HG03575 (cell line): ENCODE measurements around the gene SUPT3H.

Experiments
- ATAC-seq: cut with Tn5 transposase; IDR thresholded peaks from one replicate; pipeline ENCODE4 v1.9.1; 2021; ENCODE audit not compliant: unreplicated experiment, insufficient number of reproducible peaks, low FRiP score; ENCODE audit errors: extremely low read depth

SUPT3H gene

GRCh38 chr6:44955145-44955544 lies 422.6 kb downstream of the SUPT3H start:
- ATAC-seq, result no peak

GRCh38 chr6:44954281-44954680 lies 423.5 kb downstream of the SUPT3H start:
- no peak for ATAC-seq

DNA sequence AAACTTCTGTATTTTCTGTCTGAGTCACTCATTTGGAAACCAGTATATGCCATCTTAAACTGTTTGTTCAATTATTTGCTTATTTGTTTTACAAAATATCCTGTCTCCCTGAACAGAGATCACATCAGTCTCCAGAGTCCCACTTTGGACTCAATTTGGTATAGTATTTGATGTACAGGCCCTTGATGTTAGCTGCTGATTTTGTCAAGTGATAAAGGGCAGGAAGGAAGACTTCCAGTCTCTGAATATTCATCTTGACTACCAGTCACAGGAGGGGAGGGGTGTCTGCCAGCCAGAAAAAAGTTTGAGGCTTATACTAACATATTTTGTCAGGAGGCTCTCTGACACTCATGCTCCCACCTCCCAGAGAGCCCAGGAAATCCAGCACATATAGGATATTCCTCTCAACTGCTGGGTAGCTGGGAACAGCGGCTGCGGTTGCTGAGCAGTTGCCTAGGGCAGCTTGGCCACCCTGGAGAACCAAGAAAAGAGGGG lies 426.4 kb downstream of the SUPT3H start:
- no peak for ATAC-seq

- no peak for ATAC-seq
Observed at GRCh38 chr6:44949596-44950201, 428.0 kb downstream of the SUPT3H start.

DNA sequence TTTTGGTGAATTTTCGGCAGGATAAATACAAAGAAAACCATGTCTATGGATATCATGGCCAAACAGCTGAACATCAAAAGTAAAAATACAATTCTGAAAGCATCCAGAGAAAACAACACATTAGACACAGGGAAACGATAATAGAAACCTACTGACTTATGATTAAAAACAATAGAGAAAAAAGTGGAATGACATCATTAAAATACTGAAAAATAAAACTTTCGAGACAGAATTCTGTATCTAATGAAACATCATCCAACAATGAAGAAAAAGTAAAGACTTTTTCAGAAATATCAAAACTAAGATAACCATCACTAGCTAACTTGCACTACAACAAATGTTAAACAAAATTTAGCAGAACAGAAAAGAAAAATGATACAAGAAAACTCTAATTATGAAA lies 434.2 kb downstream of the SUPT3H start:
- no peak for ATAC-seq

GRCh38 chr6:44942798-44943197 lies 434.9 kb downstream of the SUPT3H start:
- no peak for ATAC-seq

- ATAC-seq, result no peak
Observed at GRCh38 chr6:44942201-44942600, 435.5 kb downstream of the SUPT3H start.

GRCh38 chr6:44940367-44940766 lies 437.4 kb downstream of the SUPT3H start:
- no peak for ATAC-seq

DNA sequence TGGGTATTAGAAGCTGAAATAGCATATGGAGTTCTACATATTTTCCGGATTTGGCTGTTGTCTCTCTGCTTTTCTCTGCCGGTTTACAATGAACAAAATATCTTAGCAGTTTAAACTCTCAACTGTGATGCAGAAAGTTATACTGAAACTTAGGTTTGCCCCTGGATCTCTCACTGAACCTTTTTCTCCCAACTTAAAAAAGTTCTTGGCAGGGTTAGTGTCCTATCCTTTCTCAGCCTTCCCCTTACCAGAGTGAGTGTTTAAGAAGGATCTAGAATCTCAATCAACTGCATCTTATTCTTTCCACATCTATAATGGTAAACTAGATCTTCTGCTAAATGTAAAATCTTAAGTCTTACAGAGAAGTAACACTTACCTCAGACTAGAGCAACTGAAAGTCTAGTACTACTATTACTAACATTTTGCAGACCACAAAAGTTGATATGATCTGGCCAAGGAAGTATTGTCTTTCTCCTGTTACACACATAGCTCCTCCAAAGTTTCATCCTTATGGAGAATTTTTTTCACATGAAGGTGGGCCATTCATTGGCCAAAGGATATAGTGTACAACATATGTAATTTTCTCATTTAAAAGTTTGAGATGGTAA lies 441.9 kb downstream of the SUPT3H start:
- no peak for ATAC-seq

DNA sequence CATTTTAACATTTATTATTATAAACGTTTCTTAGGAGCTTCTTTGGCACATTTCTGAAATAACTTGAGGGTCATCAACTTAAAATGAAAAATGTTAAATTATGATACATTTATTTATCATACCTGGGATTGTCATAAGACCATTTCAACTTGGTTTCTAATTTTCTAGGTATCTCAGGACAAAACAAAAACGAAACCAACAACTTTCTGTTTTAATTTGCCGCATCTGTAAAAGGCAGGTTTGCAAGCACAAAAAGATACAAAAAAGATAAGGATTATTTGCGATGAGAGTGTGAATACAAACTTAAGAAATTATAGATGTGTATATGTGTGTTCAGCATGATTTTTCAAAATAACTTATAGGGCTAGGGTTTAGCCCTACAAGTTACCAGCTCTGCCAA lies 444.6 kb downstream of the SUPT3H start:
- ATAC-seq, result no peak

DNA sequence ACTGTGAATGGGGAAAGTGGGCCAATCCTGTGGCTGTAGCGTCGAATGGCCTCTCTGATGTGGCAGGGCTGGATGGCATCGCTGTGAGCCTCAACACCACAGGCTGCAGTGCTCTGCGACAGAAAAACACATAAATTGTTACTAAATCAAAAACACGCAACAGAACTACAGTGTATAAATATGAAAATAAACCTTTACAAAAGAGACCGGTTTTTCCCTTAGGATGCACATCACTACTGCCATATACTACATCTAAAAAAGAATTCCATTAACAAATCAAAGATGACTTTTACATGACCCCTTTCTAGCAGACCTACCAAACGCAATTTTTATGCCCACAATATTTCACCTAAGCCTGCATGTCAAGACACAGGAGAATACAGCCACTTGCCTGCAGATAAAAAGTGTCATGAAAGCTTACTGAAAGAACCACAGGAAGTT lies 445.1 kb downstream of the SUPT3H start:
- no peak for ATAC-seq

DNA sequence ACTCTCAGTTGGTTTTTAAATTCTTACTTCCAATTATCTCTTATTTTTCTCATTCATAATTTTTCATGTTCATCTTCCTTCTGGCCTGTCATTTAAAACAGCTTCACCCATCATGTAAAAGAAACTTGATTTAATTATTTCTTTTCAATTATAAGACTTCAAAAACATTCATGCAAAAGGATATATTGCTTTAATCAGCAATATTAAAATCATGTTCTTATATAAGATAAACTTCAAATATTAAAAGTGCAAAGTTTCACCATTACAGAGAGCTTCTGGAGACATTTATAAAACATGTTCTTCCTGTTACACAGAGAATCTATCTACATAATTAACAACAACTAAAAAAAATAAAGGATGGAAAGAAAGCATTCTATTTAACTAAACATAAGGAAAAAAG lies 446.3 kb downstream of the SUPT3H start:
- ATAC-seq, result no peak

DNA sequence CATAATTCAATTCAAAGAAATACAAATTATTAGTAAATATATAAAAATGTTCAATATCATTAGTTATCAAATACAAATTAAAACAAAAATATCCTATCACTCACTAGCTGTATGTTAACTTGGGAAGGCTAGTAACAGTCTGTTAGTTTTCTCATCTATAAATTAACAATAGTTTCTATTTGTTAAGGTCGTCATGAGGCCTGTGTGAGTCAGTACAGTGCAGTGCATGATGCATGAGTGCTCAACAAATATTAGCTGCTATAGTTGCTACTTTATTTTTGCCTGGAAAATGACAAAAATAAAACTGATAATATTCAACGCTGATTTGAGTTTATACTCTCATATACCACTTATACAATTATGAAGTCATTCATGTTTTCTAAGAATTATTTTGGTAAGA lies 451.2 kb downstream of the SUPT3H start:
- ATAC-seq, result no peak

GRCh38 chr6:44925100-44925739 lies 452.5 kb downstream of the SUPT3H start:
- ATAC-seq, result no peak

DNA sequence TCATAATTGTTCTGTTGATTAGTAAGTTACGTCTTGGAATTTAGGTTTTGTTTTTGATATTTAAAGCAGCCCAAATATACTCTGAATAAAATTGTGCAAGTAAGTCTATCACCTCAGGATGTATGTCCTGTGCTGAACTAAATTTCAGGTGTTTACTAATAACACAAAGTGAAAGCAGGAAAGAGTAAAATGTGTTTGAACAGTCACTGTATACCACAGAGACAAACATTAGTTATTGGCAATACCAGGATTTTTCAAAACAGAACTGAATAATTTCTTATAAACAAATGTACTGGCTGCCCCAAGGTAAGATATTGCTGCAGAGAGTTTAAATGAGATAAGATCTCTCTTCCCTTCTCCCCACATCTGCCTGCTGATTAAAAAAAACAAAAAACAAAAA lies 454.3 kb downstream of the SUPT3H start:
- ATAC-seq, result no peak

- ATAC-seq, result no peak
Observed at GRCh38 chr6:44921798-44922197, 455.9 kb downstream of the SUPT3H start.

- ATAC-seq, result no peak
Observed at GRCh38 chr6:44920952-44921491, 456.7 kb downstream of the SUPT3H start.

- no peak for ATAC-seq
Observed at GRCh38 chr6:44918671-44919296, 458.9 kb downstream of the SUPT3H start.

GRCh38 chr6:44917430-44917829 lies 460.3 kb downstream of the SUPT3H start:
- ATAC-seq, result no peak

GRCh38 chr6:44915111-44915510 lies 462.6 kb downstream of the SUPT3H start:
- ATAC-seq, result no peak
